Cardiac muscle cell (in vitro differentiated cells and primary cell): ENCODE results near the gene UGT1A10. TPM values are rescaled to one million over a fixed set of nuclear protein-coding genes. Genes with fewer than 3 reads are reported as not detected.
"Not testable (repeated sequence)": the region's sequence is repeated elsewhere in the genome, so short reads cannot be mapped to it uniquely, and the experiment has no call there.

ENCODE experiments used
- DNase-seq, 2 donors: peaks; one replicate each; pipeline versions ENCODE4 v3.0.0 to v3.0.0-alpha.2; 2010 to 2017; ENCODE audit warnings: low read depth in 1 of 2, low spot score in 1 of 2
- H3K27ac ChIP-seq: fragments of 200-600 bp; sonication (generic); 2 replicates; pipeline ENCODE4 v1.5.1; 2016
- H3K27me3 ChIP-seq: fragments of 200-600 bp; sonication (generic); 2 replicates; pipeline ENCODE4 v1.6.0; 2016; ENCODE audit warnings: control low read depth
- H3K36me3 ChIP-seq: fragments of 200-600 bp; sonication (generic); 2 replicates; pipeline ENCODE4 v1.5.1; 2016; ENCODE audit warnings: control low read depth
- H3K4me1 ChIP-seq: fragments of 200-600 bp; sonication (generic); 2 replicates; pipeline ENCODE4 v1.8.1; 2017; ENCODE audit warnings: low read depth, mild to moderate bottlenecking, mixed run types
- H3K4me3 ChIP-seq: fragments of 200-600 bp; sonication (generic); 2 replicates; pipeline ENCODE4 v1.5.1; 2016; ENCODE audit warnings: mild to moderate bottlenecking
- H3K9me3 ChIP-seq: fragments of 200-600 bp; sonication (generic); 2 replicates; pipeline ENCODE4 v1.5.1; 2017; ENCODE audit warnings: low read depth, mild to moderate bottlenecking, control low read depth
- polyA plus RNA-seq: library from polyadenylated mRNA; unstranded; fragments of >200 nt; fragmentation: Nextera tagmentation; extraction: Ambion mirVana; gene quantifications from 2 replicates; pipeline ENCODE4 v1.2.1, GENCODE V29; 2016
- total RNA-seq: library from RNA; depleted of rRNA; stranded (reverse); fragments of >200 nt; gene quantifications from 2 replicates; pipeline ENCODE4 v1.2.3, GENCODE V29; 2016
- TF ChIP-seq, protein P1 (sequence below): IDR thresholded peaks from 2 replicates; pipeline ENCODE4 v1.5.1; 2012; ENCODE audit warnings: low read depth, mild to moderate bottlenecking, low read length

Gene UGT1A10
- total and polyA plus RNA-seq, 2 experiments from 2014 or later: not detected

DNA sequence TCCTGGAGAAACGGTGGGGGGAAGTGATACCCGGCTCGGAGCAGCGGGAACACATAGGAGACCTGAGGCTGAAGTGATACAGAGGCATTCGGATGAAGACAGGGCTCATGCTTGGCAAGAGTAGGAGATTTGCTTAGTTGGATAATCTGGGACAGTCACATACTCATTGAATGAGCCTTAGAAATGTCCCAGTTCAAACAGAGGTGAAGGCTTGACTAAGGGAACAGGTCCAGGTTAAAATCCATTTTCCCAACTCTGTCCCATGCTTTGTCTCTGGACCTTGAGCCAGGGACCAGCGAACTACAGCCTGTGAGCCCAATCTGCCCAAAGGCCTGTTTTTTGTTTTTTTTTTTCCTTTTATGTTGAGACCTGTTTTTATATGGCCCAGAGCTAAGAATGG, 57.7 kb downstream of the UGT1A10 start:
- no peaks in the 10 kb centered on the region for H3K36me3 ChIP-seq
- TF ChIP-seq, protein P1, sequence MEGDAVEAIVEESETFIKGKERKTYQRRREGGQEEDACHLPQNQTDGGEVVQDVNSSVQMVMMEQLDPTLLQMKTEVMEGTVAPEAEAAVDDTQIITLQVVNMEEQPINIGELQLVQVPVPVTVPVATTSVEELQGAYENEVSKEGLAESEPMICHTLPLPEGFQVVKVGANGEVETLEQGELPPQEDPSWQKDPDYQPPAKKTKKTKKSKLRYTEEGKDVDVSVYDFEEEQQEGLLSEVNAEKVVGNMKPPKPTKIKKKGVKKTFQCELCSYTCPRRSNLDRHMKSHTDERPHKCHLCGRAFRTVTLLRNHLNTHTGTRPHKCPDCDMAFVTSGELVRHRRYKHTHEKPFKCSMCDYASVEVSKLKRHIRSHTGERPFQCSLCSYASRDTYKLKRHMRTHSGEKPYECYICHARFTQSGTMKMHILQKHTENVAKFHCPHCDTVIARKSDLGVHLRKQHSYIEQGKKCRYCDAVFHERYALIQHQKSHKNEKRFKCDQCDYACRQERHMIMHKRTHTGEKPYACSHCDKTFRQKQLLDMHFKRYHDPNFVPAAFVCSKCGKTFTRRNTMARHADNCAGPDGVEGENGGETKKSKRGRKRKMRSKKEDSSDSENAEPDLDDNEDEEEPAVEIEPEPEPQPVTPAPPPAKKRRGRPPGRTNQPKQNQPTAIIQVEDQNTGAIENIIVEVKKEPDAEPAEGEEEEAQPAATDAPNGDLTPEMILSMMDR: no peak
- H3K4me3 ChIP-seq: no peak overlapping the region
- no peak for DNase-seq
- no peak overlapping the region for H3K27ac ChIP-seq
- no peaks in the 10 kb centered on the region for H3K4me1 ChIP-seq
- H3K9me3 ChIP-seq: no peaks in the 10 kb centered on the region
- H3K27me3 ChIP-seq: no peaks in the 10 kb centered on the region

DNA sequence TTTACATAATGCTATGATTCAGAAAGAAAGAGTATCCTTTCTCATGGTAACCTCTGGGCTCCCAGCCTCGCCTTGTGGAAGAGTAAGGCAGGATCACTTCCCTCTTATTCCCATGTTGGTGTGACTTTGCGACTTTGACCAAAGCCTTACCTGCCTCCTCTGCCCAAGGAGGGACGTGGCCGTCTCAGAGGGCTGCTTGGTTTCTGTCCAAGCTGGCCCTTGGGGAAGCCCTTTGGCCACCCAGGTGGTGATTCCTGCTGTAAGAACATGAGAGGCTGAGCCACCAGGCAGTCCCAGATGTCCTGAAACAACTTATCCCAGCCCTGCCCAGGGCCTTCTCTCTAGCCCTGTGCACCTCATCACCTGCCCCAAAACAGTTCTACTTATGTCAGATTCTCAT, 62.5 kb downstream of the UGT1A10 start:
- Histone ChIP-seq H3K27ac (no peak overlapping the region), H3K4me3 (no peak overlapping the region), H3K9me3 (no peaks in the 10 kb centered on the region), H3K36me3 (no peaks in the 10 kb centered on the region), H3K4me1 (peaks cover 3% of the 10 kb centered on the region), H3K27me3 (no peaks in the 10 kb centered on the region)
- no peak for DNase-seq
- TF ChIP-seq, protein P1: no peak

DNA sequence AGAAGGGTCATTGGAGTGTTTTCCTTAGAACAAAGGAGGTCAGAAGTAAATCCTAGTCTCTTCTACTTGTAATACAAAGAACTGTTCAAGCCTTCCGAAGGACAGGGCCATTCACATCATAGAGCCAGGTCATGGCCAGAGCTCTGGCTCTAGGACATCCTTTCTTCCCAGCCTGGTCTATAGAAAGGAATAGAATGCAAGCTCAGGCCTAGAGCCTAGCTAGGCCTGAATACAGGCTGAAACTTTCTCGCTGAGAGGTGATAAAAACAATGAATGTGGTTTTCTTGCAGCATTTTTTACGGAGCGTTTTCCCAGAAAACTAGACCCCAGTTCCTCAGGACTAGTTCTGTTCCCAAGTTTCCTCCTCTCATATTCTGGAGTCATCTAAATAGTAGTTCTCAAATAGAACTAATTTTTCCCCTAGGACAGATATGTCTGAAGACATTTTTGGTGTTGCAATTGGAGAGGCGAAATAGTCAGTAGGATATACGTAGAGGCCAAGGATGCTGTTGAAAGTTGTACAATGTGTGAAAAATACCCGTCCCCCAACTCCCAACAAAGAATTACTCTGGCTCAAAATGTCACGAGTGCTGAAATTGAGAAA, 63.3 kb downstream of the UGT1A10 start:
- H3K27me3 ChIP-seq: no peaks in the 10 kb centered on the region
- H3K4me3 ChIP-seq: no peak overlapping the region
- H3K4me1 ChIP-seq: peaks cover 3% of the 10 kb centered on the region
- peak in 1 of 2 donors; percentile 92 for DNase-seq
- no peaks in the 10 kb centered on the region for H3K36me3 ChIP-seq
- H3K9me3 ChIP-seq: no peaks in the 10 kb centered on the region
- H3K27ac ChIP-seq: no peak overlapping the region
- TF ChIP-seq, protein P1: no peak

DNA sequence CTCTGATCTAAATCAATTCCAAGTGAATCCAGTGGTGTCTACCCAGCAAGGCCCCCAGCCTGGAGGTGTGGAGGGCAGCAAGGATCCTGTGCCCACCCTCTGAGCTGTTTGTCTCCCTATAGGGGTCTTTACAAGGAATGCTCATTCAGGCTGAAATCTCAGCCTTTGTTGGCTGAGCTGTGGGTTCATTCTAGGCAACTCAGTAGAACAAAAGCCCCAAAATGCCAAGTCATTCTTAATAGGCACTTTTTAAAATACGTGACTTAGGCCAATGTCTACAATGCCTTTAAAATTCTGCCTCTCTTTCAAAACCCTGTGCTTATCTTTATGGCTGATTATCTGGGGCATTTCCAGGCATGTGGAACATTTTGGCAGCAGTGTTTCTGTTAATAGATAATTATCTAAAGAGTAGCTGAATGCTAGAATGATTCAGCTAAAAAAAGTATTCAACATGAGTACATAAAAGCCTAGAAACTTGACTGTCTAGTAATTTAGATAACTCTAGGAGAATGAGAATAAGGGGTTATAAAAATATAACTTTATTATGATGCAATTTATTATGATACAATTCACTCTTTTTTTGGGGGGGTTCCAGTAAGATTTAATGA, 63.9 kb downstream of the UGT1A10 start:
- Histone ChIP-seq H3K9me3 (no peaks in the 10 kb centered on the region), H3K36me3 (no peaks in the 10 kb centered on the region), H3K27ac (no peak overlapping the region), H3K4me3 (no peak overlapping the region), H3K27me3 (no peaks in the 10 kb centered on the region), H3K4me1 (peaks cover 3% of the 10 kb centered on the region)
- TF ChIP-seq, protein P1: no peak
- peak in 1 of 2 donors; percentile 97 for DNase-seq

DNA sequence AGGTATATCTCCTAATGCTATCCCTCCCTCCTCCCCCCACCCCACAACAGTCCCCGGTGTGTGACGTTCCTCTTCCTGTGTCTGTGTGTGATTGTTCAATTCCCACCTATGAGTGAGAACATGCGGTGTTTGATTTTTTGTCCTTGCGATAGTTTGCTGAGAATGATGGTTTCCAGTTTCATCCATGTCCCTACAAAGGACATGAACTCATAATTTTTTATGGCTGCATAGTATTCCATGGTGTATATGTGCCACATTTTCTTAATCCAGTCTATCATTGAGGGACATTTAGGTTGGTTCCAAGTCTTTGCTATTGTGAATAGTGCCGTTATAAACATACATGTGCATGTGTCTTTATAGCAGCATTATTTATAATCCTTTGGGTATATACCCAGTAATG, 64.6 kb downstream of the UGT1A10 start:
- not testable (repeated sequence) for H3K4me3 ChIP-seq, H3K4me1 ChIP-seq, H3K36me3 ChIP-seq, DNase-seq, H3K27ac ChIP-seq, H3K9me3 ChIP-seq, H3K27me3 ChIP-seq

DNA sequence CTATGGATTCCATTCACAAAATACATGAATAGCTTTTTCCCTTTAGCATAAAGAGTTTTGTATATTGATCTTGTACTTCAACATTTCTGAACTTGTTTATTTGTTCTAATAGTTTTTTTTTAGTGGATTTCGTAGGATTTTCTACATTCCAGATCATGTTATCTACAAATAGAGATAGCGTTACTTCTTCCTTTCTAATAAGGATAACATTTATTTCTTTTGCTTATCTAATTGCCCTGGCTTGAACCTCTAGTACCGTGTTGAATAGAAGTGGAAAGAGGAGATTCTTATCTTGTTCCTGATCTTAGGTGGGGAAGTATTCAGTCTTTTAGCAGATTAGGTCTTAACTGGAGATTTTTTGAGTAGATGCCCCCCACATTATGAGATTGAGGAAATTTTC, 66.0 kb downstream of the UGT1A10 start:
- H3K4me1 ChIP-seq: peaks cover 3% of the 10 kb centered on the region
- H3K36me3 ChIP-seq: no peaks in the 10 kb centered on the region
- no peak overlapping the region for H3K27ac ChIP-seq
- no peaks in the 10 kb centered on the region for H3K9me3 ChIP-seq
- peaks cover 8% of the 10 kb centered on the region for H3K27me3 ChIP-seq
- DNase-seq: no peak
- no peak overlapping the region for H3K4me3 ChIP-seq
- TF ChIP-seq, protein P1: no peak
